Activated CD8-positive, alpha-beta memory T cell treated with anti-CD3 and anti-CD28 coated beads for 4 hours (primary cell): ENCODE data around the gene NSUN6.
A peak's percentile ranks its signal among the peaks of the same experiment; 100 is the strongest.
"Not testable (repeated sequence)": the region's sequence is repeated elsewhere in the genome, so short reads cannot be mapped to it uniquely, and the experiment has no call there.

Source experiments
- DNase-seq, 2 donors: peaks; one replicate each; pipeline ENCODE4 v3.0.0-alpha.2; 2020; ENCODE audit warnings: low read depth in 2 of 2

Gene NSUN6

GRCh38 chr10:18659819-18660535, 8.6 kb upstream of the NSUN6 start:
- DNase-seq = no peak

- peak; percentile 95 to 96 for DNase-seq
Observed at GRCh38 chr10:18659125-18659818, 7.9 kb upstream of the NSUN6 start, which contains the start of gene ARL5B. TSS of gene ARL5B (plus strand) at chr10:18659431. CDS start at chr10:18659638, 207 bp downstream.

GRCh38 chr10:18658271-18659124, 7.1 kb upstream of the NSUN6 start:
- DNase-seq = no peak

GRCh38 chr10:18656724-18657123, 5.3 kb upstream of the NSUN6 start:
- no peak for DNase-seq

- no peak for DNase-seq
Observed at GRCh38 chr10:18653112-18653511, 1.7 kb upstream of the NSUN6 start.

- DNase-seq = no peak
Observed at GRCh38 chr10:18650404-18650997, 886 bp downstream of the NSUN6 start.

GRCh38 chr10:18649364-18649959, 1.9 kb downstream of the NSUN6 start:
- no peak for DNase-seq

- DNase-seq = no peak
Observed at GRCh38 chr10:18647945-18648344, 3.4 kb downstream of the NSUN6 start.

- no peak for DNase-seq
Observed at GRCh38 chr10:18647151-18647550, 4.2 kb downstream of the NSUN6 start.

GRCh38 chr10:18639719-18640118, 11.7 kb downstream of the NSUN6 start:
- DNase-seq = not testable (repeated sequence)

- DNase-seq = not testable (repeated sequence)
Observed at GRCh38 chr10:18637400-18637799, 14.0 kb downstream of the NSUN6 start.

GRCh38 chr10:18635995-18636394, 15.4 kb downstream of the NSUN6 start:
- no peak for DNase-seq

- not testable (repeated sequence) for DNase-seq
Observed at GRCh38 chr10:18632500-18632899, 18.9 kb downstream of the NSUN6 start.

- DNase-seq = peak; percentile 50 to 63
Observed at GRCh38 chr10:18627452-18628018, 23.9 kb downstream of the NSUN6 start.

- no peak for DNase-seq
Observed at GRCh38 chr10:18625886-18626285, 25.5 kb downstream of the NSUN6 start.

- DNase-seq = not testable (repeated sequence)
Observed at GRCh38 chr10:18623671-18624070, 27.7 kb downstream of the NSUN6 start.

- DNase-seq = no peak
Observed at GRCh38 chr10:18620856-18621255, 30.5 kb downstream of the NSUN6 start.

- no peak for DNase-seq
Observed at GRCh38 chr10:18619016-18619415, 32.4 kb downstream of the NSUN6 start.

- no peak for DNase-seq
Observed at GRCh38 chr10:18616337-18616736, 35.0 kb downstream of the NSUN6 start.

- no peak for DNase-seq
Observed at GRCh38 chr10:18615618-18616017, 35.8 kb downstream of the NSUN6 start.

- DNase-seq = no peak
Observed at GRCh38 chr10:18611168-18611567, 40.2 kb downstream of the NSUN6 start.
